ENCODE measurements around the gene CHRNB1.

CHRNB1 gene, protein sequence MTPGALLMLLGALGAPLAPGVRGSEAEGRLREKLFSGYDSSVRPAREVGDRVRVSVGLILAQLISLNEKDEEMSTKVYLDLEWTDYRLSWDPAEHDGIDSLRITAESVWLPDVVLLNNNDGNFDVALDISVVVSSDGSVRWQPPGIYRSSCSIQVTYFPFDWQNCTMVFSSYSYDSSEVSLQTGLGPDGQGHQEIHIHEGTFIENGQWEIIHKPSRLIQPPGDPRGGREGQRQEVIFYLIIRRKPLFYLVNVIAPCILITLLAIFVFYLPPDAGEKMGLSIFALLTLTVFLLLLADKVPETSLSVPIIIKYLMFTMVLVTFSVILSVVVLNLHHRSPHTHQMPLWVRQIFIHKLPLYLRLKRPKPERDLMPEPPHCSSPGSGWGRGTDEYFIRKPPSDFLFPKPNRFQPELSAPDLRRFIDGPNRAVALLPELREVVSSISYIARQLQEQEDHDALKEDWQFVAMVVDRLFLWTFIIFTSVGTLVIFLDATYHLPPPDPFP

DNA sequence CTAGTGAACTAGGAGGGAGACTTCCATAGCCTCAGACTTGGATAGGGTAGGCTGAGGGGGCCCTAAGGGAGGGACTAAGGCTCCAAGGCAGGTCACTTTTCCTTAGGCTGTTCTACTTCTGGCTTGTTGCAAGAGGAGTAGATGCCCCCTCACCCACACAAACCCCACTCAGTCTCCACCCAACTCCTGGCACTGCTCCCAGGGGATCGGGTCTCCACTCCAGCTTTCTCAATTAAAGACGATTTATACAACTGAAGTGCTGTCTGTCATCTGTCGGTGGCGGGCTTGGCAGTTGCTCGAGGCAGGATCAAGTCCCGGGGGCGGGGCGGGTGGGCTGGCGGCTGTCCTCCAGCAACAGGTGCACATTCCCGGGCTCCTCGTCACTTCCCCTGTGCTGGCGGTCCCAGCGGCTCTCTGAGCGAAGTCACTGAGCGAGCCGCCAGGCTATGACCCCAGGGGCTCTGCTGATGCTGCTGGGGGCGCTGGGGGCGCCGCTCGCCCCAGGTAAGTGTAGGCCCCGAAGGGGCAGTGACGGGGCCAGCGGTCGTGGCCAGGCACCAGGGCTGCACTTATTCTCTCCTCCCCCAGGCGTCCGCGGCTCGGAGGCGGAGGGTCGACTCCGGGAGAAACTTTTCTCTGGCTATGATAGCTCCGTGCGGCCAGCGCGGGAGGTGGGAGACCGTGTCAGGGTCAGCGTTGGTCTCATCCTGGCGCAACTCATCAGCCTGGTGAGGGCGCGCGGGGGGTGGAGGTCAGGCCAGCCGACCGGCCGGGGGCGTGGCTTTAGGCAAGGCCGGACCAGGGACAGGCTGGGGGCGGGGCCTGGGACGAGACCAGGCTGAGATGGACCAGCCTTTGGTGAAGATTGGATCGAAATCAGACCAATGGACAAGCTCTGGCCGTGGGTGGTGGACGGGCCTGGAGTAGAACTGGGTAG lies at the start of gene CHRNB1:
Gene CHRNB1, plus strand, starts transcription at position 380 of the 937 bp plus-strand sequence. Its CDS starts 67 bp downstream, at position 447.
- no peak for DNase-seq

DNA sequence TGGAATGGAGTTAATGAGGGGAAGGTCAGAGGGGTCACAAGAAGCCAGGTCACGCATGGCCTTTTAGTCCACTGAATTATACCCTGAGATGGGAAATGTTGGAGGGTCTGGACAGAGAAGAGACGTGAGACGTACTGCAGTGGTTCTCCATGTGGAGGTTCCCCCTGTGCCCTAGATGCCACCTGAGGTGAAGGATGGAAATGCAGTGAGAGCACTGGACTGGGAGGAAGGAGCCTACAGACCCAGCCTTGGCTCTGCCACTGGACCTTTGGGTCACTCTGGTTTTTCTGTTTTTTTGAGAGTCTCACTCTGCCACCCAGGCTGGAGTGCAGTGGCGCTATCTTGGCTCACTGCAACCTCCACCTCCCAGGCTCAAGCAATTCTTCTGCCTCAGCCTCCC lies 48.7 kb upstream of the CHRNB1 start:
- DNase-seq = no peak

DNA sequence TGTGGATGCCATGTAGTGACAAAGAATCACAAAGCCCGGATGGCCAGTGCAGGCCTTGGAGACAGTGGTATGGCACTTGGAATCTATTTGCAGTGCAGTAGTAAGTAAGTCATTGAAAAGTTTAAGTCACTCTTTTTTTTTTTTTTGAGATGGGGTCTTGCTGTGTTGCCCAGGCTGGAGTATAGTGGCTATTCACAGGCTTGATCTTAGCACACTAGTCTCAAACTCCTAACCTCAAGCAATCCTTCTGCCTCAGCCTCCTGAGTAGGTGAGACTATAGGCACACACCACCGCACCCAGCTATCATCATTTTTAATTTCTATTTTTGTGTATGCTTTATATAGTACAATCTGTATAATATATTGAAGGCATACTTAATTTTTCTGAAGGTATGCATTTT lies 46.2 kb upstream of the CHRNB1 start:
- no peak for DNase-seq

DNA sequence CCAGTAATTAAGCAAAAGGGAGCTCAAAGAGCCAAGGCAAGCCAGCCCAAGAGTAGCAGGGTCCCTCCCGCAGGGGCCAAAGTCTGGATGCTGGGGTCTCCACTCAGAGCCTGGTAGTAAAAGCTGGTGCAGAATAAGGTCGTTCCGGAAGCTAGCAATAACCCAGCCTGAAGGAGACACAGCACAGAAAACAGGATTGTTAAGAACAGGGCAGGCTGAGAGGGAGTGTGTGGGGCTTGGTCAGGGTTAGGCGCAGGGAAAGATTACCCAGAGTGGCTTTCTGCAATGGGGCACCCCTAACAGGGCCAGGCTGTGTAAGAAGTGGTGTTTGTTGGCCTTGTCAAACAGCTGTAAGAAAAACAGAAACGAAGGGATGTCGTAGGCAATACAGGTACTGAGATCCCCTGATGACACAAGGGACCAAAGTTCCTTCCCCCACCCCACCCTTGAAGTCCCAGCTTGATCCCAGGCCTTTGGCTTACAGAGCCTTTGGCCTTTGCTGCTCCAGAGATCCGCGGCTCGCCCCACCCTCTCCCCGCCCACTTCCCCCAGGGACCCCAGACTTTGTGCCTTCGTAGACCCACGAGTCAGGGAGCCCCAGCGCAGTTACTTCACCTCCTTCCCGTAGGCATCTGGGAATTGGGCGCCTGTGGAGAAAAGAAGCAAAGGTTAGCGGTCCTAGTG lies 41.7 kb upstream of the CHRNB1 start:
- DNase-seq = peak; percentile 51

DNA sequence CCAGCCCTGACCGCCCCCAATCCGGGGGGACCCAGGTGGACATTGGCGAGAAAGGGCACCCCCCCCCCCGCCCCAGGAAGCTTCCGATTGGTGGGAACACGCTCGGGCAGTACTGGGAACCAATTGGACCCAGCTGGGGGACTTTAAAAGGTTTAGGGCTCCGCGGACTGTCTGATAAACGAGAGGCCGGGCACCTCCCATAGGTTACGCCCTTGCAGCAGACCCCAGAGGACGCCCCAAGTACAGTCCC lies 41.2 kb upstream of the CHRNB1 start:
- no peak for DNase-seq

DNA sequence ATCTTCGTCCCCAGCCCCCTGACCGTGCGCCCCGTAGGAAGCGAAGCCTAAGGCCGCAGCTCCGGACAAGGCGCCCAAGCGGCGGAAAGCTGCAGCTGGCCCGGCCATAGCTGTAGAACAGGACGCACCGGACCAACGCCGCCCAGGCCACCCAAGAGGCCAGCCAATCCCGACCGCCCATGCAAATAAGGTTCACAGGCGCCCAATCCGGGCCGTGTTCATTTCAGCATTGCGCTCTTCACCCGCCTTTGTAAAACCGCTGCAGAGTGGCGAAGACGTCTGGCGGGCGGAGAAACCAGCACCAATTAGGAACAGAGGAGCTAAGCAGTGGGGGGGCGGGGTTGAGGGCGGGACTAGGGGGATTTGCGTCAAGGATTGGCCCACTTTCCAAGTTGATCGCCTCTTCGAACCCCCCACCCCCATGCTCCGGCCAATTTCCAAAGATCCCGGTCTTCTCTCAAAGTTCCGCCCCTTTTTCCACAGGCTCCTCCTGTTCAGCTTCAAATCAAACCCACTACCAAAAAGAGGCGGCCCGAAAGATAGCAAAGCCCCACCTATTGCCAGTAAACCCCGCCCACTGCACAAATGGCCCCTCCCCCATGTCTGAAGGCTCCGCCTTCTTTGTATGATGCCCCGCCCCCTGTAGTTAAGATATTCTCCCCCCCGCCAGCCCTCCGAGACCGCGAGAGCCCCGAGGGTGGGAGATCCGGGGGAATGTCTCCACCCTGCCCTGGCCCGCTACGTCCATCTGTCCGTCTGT lies 40.7 kb upstream of the CHRNB1 start, which contains the start of gene TMEM256:
Gene TMEM256, minus strand, starts transcription at position 121 of the 760 bp plus-strand sequence. Its CDS starts 13 bp downstream, at position 108.
- peak; percentile 97 for DNase-seq

DNA sequence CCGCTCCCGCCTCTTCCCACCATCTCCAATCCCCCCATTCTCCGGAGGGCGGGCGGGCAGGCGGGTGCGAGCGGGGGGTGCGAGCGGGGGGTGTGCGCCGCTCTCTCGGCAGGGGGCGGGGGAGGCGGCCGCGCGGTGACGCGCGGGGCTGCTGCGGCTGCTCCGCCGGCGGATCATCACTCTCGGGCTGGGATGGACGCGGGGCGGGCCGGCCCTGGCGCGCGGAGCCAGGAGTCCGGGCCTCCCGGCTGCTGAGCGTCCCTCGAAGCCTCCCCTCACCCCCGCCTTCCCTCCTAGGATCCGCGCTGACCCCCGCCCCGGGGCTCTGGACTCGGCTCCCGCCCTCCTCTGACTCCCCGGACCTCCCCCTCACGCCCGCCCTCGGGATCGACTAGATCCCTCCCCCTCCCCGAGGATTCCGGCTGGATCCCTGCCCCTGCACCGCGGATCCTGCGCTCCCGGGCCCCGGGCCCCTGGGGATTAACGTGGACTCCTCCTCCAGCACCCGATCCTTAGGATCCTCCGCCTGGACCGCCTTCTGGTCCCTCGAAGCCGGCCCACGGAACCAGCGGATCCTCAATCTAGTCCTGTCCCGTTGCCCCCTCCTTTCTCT lies 40.0 kb upstream of the CHRNB1 start:
- peak; percentile 60 for DNase-seq

DNA sequence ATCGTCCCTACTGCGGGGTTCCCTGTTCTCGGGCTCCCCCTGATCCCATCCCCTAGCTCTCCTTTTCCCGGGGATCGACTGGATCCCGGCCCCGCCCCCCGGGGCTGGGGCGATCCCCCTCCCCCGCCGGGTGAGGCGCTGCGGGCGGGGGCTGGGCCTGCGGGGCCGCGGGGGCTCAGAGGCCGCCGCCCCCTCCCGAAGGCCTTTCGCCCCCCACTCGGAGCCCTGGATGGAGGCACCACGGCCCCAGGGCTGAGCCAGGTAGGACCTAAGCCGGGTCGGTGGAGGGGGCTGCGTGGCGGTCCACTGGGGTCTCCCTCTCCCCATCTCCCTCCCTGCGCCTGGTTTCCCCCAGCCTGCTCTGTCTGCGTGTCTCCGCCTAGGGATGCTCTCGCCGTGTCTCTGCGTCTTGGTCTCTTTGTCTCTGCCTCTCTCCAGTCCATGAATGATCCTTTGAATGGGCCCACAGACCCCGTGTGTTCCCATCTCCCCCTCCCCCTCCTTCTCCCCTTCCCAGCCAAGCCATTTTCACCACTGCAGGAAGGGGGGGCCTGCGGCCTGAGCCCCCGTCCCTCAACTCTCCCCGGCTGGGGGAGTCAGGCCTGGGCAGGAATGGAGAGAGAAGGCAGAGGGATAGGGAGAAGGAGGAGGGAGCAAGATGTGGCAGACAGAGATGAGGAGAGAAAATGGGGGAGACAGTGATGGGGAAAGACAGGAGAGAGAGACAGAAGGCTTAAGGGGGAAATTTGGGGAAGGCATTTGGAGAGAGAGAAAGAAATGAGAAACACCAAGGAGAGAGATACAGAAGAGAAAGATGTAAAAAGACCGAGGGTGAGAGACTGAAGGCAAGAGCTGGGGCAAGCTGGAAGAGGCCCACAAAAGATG lies 39.3 kb upstream of the CHRNB1 start:
- DNase-seq = no peak

DNA sequence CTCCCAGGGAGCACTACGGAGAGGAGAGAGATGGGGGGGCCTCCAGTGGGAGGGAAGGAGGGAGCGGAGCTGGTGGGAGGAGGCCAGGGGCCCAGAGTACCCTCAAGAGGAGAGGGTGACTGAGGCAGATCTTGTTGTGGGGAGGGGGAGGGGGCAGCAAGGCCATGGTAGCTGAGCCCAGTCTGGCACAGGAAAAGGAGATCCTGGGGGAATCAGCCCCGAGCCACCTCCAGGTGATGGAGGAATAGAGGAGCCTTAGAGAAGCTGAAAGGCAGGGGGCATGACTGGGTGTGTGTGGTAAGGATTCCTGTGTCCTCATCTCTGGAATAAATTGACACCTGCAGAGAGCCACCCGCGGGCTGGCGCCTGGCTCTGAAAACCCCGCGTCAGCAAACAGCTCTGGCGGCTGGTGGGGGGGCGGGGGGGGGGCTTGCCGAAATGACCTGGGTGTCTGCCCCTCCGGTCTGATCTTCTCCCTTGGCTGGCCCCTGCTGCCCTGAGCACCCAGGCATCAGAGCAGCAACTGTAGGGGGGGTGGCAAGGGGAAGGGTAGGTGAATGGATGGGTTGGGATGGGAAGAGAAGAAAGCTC lies 38.5 kb upstream of the CHRNB1 start:
- peak; percentile 20 for DNase-seq

DNA sequence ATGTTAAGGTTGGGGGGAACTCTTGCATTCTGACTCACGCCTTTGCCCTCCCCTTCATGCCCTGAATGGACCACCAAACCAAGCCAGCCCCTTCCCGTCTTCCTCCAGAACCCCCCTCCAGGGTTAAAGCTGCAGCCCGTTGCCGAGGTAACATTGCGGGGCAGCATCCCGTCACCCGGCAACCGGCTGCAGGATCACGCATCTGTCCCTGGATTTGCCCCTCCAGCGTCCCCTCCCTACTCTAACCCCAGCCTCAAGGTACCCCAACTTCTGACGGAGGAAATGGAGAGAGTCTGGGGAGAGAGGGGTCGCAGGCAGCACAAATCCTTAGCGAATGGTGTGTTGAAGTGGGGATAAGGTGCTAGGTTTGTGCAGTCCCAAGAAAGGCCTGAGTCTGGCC lies 37.8 kb upstream of the CHRNB1 start:
- no peak for DNase-seq

DNA sequence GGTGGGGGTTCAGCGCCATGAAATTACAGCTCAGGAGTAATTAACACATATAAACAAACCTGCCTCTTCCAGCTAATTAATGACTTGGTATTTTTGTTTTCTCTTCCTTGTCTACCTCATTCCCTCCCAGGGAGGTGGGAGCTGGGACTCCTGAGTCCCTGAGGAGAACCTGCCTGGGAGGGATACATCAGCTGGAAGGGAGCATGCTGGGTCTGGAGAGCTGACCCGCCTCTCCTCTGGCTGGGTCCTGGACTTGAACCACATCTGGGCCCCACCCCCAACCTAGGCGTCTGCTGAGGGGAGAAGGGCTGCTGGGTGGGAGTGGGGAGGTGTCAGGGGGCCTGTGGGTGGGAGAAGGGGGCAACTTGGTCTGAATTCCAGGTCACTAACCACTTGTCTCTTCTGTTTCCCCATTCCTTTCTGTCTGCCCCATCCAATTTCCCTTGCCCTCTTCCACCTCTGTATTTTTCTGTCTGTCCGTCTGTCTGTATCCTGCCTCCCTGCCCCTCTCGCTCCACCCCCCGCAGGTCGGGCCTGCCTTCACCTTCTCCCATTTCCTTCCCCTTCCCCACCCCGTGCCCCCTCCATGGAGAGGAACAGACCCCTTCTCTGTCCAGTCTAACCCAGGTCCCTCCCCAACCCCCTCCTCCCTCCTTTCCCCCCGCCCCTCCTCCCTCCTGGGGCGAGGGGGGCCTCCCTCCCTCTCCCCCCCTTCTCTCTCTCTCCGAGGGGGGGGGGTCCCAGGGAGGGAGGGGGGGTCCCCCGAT lies 37.2 kb upstream of the CHRNB1 start, which contains the start of gene NLGN2:
Gene NLGN2, plus strand, starts transcription at position 361 of the 767 bp plus-strand sequence. CDS start 411 bp downstream, outside the sequence.
- DNase-seq = peak; percentile 18

DNA sequence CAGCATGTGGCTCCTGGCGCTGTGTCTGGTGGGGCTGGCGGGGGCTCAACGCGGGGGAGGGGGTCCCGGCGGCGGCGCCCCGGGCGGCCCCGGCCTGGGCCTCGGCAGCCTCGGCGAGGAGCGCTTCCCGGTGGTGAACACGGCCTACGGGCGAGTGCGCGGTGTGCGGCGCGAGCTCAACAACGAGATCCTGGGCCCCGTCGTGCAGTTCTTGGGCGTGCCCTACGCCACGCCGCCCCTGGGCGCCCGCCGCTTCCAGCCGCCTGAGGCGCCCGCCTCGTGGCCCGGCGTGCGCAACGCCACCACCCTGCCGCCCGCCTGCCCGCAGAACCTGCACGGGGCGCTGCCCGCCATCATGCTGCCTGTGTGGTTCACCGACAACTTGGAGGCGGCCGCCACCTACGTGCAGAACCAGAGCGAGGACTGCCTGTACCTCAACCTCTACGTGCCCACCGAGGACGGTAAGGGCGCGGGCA lies 36.6 kb upstream of the CHRNB1 start:
- no peak for DNase-seq

DNA sequence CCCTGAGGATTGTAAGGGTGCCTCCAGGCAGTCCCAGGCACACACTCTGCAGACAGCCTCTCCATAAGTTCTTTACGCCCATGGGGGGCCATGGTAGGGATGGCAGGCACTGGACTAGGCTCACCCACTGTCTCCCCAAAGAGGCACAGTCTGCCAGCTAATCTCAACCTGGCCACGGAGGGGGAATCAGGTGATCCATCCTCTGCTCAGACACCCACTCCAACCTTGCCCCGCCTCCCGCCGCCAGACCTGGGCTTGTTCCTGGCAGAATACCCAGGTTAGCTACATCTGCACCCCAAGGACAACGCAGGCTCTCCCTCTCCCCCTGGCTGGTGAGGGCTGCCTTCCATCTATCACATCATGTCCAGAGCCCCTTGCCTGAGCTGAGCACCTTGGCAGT lies 36.0 kb upstream of the CHRNB1 start:
- DNase-seq = no peak

DNA sequence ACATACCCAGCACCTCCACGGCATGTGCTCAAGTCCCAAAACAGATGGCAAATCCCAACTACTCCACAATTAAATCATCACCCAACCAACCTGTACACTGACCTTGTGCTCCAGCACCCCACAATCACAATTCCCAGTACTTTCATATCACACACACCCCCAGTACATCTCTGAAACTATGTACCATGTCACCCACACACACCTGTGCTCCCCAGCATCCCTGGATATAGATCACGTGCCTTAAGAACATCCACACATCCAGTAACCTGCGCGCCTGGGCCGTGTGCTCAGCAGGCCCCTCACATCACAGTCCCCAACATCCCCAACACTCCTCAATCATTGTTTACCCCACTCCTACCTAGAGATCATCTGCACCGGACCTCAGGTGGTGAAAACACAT lies 35.1 kb upstream of the CHRNB1 start:
- no peak for DNase-seq

DNA sequence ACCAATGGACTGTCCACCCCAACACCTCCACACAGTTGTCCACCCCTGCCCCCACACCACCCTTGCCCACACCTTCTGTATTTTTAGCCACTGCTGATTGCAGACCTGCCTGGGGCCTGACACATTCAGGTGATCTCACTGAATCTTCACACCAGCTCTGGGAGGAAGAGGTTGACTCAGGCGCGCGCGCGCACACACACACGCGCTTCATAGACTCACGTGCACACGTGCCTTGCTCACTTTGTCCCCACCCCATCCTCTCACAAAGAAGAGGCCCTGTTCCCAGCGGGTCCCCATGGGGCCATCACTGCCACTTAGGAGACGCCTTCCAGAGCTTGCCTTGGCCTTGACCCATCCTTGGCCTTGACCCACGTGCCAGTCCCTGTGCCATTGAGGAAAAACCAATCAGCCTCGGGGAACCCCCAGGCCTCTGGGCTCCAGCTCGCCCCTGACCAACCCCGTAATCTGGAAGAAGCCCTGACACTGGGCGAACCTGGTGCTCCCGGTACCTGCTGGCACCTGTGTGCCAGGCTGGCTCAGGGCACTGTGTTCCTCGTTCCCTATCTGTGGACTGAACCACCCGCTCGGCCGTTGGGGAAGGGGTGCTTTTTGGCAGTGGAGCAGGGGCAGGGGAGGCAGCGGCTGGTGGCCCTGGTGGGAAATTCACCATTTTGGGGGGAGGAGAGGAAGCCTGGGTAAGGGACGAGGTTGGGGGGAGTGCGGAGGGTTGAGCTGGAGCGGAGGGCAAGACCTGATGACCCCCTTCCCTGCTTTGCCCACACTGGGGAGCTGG lies 34.0 kb upstream of the CHRNB1 start:
- DNase-seq = no peak

DNA sequence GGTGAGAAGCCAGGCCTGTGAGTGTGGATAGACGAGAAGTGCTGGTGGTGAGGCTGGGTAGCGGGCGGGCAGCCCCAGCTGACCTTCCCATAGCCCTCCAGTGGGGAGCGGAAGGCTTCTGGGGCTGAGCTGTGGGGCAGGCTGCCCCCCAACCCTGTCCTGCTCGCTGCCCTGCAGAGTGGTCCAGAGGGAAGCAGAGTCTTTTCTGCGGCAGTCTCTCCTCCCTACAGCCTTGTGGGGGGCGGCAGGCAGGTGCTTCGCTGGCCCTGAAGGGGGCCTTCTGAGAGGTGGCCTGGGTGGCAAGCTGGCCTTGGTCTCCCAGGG lies 33.5 kb upstream of the CHRNB1 start:
- no peak for DNase-seq

DNA sequence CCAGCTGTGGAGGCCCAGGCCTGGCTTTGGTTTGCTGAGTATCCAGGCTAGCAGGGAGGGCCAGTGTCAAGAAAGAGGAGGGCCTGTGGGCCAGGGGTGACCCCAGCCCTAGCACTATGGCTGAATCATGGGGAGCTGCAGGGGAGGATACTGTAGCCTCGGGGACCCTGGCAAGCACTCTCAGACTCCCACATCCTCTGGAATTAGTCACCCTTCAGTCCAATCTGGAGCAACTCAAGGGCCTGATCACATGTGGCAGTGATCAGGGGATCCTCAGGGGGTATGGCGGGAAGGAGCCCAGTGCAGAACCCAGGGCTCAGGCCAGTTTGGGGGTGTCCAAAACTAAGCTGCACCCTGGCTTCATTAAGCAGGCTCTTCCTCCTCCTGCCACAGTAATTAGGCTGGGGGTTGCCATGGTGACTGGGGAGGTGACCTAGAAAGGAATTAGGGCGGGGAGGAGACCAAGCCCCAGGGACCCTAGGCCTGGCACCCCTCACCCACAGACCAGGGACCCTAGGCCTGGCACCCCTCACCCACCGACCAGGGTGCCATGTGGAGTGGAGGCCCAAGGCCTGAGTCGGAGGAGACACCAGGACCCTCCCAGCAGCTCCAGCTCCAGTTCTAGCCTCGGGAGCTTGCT lies 31.4 kb upstream of the CHRNB1 start:
- peak; percentile 5 for DNase-seq

DNA sequence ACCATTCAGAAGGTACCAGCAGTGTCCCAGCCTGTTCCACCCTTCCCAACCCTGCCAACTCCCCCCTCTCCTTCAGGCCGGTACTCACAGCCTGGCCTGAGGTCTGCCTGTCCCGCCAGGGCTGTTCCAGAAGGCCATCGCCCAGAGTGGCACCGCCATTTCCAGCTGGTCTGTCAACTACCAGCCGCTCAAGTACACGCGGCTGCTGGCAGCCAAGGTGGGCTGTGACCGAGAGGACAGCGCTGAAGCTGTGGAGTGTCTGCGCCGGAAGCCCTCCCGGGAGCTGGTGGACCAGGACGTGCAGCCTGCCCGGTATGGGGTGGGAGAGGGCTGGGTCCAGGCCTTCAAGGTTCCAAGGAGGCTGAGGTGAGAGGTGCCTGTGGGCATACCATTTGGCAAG lies 30.0 kb upstream of the CHRNB1 start:
- DNase-seq = no peak
